ENCODE results near the gene NUDT17. TPM values are rescaled to one million over a fixed set of nuclear protein-coding genes. Genes with fewer than 3 reads are reported as not detected.

NUDT17 gene, protein sequence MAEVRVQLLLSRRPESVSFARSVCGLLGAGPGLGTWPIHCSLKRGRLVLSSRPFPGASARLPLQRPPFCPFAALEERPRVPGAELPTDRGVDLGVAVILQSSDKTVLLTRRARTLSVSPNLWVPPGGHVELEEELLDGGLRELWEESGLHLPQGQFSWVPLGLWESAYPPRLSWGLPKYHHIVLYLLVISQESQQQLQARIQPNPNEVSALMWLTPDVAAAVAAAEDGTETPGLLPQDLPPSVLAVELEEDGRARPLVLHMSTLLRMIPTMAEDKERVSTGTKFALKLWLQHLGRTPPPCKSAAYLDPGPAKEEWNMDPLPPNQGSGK
- 2.5 and 4.8 TPM in 2 replicates for total RNA-seq

DNA sequence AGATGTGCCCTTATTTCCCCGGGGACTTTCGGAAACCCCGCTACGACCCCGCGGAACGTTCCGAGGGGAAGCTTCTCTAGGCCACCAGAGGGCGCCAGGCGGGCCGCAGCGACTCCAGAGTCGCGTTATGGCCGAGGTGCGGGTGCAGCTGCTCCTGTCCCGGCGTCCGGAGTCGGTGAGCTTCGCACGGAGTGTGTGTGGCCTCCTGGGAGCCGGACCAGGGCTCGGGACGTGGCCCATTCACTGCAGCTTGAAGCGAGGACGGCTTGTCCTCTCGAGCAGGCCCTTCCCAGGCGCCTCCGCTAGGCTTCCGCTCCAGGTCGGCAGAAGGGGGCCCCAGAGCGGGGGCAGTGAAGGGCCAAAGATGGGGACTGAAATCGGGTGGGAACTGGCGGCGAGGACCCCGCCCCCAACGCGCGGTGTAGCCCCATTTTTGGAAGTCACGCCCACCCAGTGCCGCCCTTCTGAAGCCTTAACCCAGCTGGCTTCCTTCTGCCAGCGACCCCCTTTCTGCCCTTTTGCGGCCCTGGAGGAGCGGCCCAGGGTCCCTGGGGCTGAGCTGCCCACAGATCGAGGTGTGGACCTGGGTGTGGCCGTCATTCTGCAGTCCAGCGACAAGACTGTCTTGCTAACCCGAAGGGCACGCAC is at the start of gene NUDT17:
TSS of gene NUDT17 (plus strand) at position 117 of the 648 bp plus-strand sequence. CDS start at position 128, 11 bp downstream.

DNA sequence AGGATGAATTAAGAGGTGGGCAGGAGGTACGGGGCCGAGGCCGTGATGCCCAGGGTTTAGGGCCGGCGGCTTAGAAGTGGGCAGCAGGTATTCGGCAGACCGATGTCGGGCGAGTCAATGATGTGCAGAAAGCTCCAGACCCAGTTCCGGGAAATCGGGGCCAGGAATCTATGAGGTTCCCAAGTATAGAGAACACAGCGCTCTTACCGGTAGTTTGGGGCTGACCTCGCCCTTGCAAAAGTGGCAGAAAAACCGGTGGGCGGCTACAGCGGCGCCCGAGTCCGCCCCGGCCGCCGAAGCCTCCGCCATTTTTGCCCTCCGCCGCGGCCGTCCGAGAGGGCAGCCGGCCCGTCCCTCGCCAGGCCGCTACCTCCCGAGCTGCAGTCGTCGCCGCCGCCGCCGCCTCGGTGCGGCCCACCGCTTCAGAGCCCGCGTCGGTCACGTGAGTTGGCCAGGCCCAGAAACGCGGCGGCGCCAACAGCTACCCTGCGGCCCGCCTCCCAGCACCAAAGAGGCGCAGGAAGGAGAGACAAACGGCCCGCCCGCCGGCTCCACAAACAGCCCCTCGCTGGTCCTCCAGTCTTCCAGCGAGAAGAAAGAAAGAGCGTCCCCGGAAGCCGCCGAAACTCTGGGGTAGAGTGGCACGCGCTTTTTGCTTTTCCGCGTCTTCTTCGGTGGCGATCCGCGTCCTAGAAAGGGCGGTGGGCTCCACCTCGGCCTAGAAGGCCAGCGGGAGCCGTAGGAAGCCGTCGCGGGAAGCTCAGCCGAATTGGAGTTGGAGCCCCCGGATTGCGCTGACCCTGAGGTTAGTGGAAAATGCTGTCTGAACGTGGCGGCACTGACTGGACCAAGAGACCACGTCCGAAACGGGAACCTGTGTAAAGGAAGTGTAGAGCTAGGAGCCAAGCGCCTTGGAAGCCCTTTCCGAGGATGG is 21.6 kb upstream of the NUDT17 start, which contains the start of the genes POLR3C and RNF115:
TSS of gene POLR3C (plus strand) at position 636 of the 934 bp plus-strand sequence. CDS start 1,577 bp downstream, outside the sequence.
TSS of gene RNF115 (minus strand) at position 531 of the 934 bp plus-strand sequence. CDS start at position 309, 222 bp downstream.

DNA sequence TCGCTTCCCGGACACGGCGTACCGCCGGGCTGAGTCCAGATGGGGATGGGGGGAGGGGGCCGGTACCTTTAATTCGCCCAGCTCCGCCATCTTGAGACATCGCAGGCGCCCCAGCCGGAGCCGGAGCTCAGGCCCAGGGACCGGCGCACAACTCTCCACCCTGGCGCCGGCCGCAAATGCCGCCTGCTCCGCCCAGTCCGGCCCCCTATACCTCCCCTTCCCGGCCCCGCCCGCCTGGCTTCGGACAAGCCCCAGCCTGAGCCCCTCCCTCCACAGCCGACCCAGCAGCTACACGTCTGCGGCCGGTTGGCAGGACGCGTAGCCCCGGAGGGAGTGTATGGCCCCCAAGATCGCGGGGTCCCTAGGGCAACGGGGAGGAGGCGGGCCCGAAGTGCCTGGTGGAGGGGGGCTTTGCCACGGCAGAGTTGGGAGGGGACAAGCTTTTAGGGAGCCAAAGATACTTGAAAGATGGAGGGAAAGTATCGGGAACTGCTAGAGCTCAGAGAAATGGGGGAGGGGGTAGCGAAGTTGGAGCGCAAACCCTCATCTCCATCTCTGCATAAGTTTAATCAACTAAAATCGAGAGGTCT is 13.6 kb downstream of the NUDT17 start, which contains the start of gene PIAS3:
TSS of gene PIAS3 (minus strand) at position 181 of the 590 bp plus-strand sequence. CDS start at position 90, 91 bp downstream.

DNA sequence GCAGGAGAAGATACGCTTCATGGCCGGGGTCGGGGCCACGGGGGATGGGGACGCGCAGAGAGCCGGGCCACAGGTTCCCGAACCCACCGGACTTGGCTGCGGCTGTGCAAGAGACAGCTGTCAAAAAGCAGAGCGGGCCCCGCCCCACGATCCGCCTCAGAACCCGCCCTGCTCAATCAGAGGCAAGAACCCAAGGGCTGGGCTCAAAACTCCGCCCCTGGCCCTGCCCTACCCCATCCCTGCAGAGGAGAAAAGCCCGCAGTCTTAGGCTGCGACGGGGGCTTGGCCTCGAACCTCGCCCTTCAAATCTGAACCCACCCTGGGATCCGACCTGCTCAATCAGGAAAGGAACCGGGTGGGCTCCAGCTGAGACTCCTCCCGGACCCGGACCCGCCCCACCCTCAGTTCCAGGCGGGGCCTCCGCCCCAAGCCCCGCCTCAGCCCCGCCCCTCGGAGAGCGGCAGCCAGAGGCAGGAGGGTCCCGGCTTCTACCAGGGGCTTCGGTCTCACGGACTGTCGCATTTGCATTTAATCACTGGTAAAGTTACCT is 40.4 kb downstream of the NUDT17 start, which contains the start of gene ANKRD35:
TSS of gene ANKRD35 (minus strand) at position 129 of the 550 bp plus-strand sequence. CDS start at position 21, 108 bp downstream.

Other genes with a start within 250 kb of the NUDT17 start
- 24.2 and 27.3 TPM in 2 replicates for gene GPR89A, start 237.6 kb upstream of the NUDT17 start, total RNA-seq
- gene PDZK1, start 138.3 kb upstream of the NUDT17 start, total RNA-seq = 0.38 and 0.56 TPM in 2 replicates
- gene CD160, start 126.1 kb upstream of the NUDT17 start, total RNA-seq = 0.28 TPM in 1 of 2 replicates, not detected in the other
- gene RNF115, start 21.5 kb upstream of the NUDT17 start, total RNA-seq = 9.6 and 10.1 TPM in 2 replicates
- 29.3 and 30.3 TPM in 2 replicates for gene POLR3C, start 21.4 kb upstream of the NUDT17 start, total RNA-seq
- 4.8 and 7.1 TPM in 2 replicates for gene PIAS3, start 13.5 kb downstream of the NUDT17 start, total RNA-seq
- 0.85 and 0.96 TPM in 2 replicates for gene ANKRD35, start 40.2 kb downstream of the NUDT17 start, total RNA-seq
- gene ITGA10, start 64.4 kb downstream of the NUDT17 start, total RNA-seq = 3.4 and 5.8 TPM in 2 replicates
- 19.9 and 23.7 TPM in 2 replicates for gene PEX11B, start 73.1 kb downstream of the NUDT17 start, total RNA-seq
- gene RBM8A, start 81.9 kb downstream of the NUDT17 start, total RNA-seq = 80.6 and 212 TPM in 2 replicates
- gene LIX1L, start 112.4 kb downstream of the NUDT17 start, total RNA-seq = 15.2 and 23.8 TPM in 2 replicates
- 0.28 and 0.38 TPM in 2 replicates for gene ANKRD34A, start 118.9 kb downstream of the NUDT17 start, total RNA-seq
- 12.4 and 19.2 TPM in 2 replicates for gene POLR3GL, start 119.1 kb downstream of the NUDT17 start, total RNA-seq
- 101 and 115 TPM in 2 replicates for gene TXNIP, start 150.9 kb downstream of the NUDT17 start, total RNA-seq
- gene HJV, start 176.1 kb downstream of the NUDT17 start, total RNA-seq = not detected in 2 replicates

Measured in regular cardiac myocyte (primary cell).